GM19397 (cell line): ENCODE data around the gene ABCC11.

ENCODE experiments used
- ATAC-seq: cut with Tn5 transposase; IDR thresholded peaks from one replicate; pipeline ENCODE4 v1.9.1; 2021; ENCODE audit warnings: mild to moderate bottlenecking, moderate library complexity; ENCODE audit not compliant: unreplicated experiment

The ABCC11 gene

DNA sequence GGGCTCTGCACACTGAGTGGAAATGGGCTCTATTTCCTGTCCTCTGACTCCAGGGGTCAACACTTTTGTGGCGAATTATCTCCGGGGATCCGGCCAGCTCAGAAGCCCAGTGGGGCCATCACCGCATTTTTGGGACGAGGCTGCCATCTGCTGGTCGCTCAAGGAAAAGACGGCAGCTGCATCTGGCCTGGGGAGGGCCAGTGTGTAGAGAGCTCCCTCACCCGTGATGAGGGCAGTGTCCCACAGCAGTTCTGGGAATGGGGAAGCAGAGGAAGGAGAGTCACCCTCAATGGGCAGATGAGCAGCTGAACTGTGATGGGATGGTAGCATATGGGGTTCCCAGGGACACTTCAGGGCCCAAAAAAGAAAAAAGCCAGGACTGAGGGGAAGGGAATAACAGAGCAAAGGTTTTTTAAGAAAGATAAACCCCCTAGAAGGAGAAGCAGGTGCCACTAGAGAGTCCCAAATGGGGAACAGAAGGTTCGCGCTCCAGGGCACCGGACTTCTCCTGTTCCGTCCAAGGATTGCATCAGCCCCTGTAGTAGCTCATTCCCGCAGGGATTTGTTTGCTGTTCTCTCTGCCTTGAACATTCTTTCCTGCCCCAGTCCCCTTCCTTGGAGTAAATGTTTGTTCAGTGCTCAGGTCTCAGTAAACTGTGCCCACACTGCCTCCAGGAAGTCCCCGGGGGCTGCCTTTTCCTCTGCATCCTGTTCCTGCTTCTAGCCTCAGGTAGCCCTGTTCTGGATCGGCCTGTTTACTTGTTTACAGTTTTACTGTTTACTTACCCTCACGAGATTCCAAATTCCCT lies 82.2 kb downstream of the ABCC11 start:
- ATAC-seq, result peak; percentile 80

DNA sequence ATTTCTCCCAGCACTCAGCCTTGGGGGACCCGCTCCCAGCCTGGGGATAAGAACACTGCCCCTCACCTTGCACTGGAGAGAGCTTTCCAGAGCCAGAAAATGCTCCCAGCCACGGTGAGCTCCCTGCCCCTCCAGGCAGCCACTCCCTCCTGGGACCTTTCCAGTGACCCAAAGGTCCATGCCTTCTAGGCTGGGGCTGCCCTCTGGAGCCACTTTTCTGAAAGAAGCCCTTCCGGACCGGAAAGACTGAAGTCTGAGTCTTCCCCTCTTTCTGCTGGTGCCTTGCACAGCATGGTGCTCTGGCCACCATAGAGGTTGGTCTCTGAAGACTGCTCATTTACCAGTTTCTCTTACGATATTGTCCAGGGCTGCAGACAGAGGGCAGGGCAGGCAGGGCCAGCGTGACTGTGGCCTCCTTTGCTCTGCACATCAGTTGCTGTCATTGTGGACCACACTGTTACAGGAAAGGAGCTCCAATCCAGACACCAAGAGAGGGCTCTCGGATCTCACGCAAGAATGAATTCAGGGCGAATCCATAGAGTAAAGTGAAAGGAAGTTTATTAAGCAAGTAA lies 84.4 kb downstream of the ABCC11 start:
- ATAC-seq, result no peak

DNA sequence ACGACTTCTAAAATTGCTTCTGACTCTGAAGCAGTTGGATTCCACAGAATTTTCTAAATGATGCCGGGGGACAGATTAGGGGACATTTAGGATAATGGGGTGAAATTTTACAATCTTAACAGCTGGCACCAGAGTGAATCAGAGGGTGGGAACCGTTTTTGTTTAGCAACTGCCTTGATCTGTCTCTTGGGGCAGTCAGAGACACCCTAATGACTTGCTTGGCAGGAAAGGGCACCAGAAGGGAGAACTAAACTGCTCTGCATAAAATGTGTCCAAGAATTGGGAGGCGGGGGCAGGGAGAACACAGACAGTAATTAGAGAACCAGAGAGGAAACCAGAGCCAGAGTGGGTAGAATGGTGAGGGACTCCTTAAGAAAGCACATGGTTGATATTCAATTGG lies 85.4 kb downstream of the ABCC11 start:
- no peak for ATAC-seq

DNA sequence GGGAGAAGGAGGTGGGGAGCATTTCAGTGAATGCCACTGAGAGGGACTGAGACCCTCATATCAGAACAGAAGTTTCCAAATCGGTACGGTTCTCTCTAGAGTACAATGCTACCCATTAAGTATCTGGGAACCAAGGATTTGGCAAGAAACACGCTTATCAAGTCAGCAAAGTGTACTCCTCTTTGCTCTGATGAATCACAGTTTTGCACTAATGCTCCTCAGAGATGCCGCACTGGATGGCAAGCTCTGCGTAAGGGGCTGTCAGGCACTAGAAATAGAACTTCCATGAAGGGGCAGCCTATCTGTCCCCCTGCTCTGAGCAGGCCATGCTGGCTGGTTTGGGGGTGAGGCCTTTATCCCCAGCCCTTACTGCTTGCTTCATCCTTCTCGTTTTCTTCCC lies 86.8 kb downstream of the ABCC11 start:
- no peak for ATAC-seq

DNA sequence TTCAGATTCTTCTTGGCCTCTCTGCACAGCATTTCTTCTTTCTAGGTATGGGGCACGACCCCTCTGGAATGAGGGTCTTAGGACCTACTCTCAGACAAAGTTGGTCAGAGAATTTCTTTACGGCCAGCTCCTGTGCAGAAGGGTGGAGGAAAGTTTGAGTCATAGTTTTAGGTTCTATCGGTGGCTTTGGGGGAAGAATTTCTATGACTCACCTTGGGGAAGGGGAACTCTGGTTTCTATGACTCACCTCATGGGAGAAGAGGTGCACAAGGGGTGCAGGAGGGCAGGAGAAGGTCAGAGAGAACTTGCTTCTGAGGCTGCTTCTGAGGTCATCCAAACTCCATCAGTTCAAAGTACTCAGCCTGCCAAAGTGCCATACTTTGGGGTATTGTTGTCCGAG lies 89.0 kb downstream of the ABCC11 start:
- peak; percentile 61 for ATAC-seq

DNA sequence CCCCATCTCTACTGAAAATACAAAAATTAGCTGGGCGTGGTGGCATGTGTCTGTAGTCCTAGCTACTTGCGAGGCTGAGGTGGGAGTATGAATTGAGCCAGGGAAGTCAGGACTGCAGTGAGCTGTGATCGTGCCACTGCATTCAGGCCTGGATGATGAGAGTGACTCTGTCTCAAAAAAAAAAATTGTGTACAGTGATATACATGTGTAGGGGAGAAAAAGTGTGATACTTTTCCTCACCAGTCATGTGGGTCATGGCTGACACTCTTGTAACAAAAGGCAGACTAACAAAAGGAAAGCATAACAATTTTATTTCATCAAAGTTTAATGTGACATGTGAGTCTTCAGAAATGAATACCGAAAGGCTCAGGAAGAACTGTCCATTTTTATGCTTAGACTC lies 89.5 kb downstream of the ABCC11 start:
- no peak for ATAC-seq

DNA sequence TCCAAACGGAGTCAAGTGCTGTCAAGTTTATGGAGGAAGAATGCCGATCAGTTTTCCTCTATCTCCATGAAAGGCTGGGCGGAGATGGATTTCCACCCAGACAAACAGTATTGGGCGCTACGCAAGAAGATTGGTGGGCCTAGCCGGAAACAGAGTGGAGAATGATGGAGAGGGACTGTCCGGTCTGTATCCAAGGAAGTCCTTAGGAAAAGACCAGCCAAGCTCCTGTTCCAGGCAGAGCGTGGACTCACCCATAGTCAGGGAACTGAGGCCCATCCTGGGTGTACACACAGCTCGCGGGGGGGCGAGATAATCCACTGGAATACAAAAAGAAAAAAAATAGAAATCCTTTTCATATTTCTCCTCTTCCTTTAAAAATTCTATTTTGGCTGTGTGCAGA lies 90.0 kb downstream of the ABCC11 start:
- ATAC-seq, result no peak

DNA sequence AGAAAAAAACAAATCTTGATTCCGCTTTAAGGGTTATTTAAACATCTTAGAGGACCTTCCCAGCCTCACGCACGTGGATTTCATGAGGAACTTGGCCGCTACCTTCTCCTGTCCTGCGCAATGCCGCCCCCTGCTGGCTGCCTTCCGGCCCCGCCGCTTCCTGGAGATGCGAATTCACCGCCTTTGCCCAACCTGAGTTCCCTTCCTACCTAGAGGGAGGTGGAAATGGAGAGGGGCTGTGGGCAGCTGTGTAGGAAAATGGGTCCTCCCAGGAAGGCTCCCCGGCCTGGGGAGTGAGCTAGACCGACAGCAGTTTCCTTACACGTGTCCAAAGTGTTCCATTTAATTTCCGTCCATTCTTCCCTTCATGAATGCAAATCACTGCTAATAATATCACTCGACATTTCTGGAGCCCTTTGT lies 90.5 kb downstream of the ABCC11 start:
- ATAC-seq, result no peak

DNA sequence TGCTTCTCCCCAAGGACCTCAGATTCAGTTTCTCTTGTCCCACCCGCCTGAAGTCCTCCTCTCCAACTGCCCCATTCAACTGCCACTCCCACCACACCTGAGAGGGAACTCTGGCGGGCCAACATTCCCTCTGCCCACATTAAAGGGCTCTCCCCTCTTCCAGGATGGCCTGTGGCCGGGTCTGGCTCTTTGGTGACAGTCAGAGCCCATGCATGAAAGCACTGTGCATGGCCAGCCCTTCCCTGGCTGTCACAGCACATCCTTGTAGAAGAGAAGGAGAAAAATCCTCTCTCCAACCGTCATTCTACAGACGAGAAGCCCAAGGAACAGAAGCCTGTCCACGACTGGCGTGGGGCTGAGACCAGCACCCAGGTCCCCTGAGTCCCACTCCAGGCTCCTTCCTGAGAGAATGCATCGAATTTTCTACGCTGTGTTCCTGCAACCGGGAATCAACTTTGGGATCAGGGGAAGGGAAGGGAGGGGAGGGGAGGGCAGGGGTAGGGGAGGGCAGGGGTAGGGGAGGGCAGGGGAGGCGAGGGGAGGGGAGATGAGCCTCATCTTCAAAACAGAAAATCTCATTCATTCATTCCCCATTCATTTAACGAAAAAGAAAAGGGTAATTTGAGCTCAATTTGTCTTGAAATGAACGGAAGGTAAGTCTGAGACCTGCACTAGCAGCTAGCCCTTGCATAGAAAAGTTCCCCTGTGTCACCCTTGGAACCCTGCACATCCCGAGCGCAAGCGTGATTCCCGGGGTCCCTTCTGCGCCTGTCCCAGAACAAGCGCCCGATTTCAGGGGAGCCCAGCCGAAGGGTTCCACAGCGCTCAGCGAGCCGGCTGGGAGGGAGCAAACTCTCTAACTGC lies 91.2 kb downstream of the ABCC11 start, which contains the start of gene ABCC12:
ABCC12 (minus strand) TSS at position 68 of the 864 bp plus-strand sequence. CDS start 9,569 bp downstream, outside the sequence.
- ATAC-seq, result no peak

DNA sequence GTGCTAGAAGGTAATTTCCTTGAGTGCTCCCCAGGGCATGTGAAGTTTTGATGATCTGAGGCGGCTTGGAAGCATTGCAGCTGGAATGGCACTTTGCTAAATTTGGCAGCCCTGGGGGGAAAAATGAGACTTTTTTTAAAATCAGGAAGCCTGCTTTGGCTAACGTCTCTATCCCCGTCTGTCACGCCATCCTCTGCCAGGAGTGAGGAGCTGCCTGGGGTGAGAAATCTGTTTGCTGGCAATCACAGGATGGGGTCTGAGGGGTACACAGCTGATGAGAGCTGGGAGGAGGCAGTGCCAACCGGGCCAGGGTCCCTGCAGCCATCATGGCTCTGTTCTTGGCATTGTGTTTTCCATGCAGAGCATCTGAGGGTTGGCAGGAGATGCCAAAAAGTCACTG lies 93.6 kb downstream of the ABCC11 start:
- no peak for ATAC-seq

DNA sequence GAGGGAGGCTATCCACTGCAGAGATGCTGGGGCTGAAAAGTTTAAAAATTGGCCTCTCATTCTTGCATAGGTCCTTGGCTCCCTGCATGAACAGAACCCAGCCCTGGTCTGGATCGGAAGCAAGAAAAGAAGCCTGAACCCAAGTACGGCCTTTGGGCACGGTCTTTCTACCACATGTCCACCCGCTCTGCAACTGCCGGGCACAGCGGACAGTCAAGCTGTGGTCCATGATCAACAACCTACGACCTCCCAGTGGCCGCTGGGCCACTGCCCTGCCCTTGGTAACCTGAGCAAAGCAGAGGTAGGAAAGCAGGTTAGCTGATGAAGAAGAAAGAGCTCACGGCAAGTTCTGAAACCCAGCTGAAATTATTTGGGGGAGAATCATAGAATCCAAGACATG lies 95.1 kb downstream of the ABCC11 start:
- no peak for ATAC-seq

DNA sequence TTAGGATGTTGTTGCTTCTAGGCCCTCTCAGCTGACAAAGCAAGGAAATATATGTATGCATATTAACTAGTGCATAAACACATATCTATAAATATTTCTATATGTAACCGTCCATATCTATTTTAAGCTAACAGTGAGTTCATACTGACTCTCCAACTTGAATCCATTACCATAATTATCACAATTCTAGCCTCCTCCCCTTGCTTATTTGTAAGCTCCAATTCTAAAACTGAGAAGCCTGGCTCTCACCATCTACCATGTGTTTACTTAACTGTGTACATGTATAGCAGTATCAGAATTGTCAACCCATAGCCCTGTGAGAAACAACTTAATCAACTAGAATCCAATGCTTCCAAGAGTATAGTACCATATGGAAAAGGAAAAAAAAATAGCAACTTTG lies 96.6 kb downstream of the ABCC11 start:
- no peak for ATAC-seq

DNA sequence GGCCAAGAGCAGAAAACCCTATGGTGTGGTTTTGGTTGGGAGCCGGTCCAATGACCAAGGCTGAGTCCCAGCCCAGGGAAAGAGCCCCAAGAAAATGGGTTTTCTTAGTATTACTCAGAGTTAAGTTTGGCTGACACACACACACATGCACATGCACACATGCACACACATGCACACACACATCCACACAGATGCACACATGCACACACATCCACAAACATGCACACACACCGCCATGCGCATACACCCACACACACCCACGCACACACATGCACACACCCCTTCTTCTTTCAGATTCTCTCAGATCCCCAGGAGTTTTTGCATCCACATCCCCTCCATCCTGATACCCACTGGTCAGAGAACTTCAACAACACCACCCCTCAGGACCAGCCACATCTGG lies 100.6 kb downstream of the ABCC11 start:
- ATAC-seq, result no peak

DNA sequence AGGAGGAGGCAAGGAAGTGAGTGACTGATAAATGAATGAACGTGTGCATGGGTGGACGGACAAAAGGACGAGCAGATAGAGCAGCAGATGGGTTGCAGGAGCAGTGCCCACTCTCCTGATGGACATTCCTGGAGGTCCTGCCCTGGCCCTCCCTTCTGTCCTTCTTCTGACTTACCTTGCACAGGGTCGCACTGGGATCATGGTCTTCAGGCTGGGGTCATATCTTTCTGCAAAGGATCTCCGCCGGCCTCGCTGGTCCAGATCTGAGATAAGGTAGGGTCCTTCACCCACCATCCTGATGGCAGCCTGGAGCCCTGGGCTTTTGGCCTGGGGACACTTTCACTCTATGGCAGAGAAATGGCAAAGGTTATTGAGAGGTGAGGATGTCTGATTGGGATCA lies 101.2 kb downstream of the ABCC11 start:
- ATAC-seq, result no peak

DNA sequence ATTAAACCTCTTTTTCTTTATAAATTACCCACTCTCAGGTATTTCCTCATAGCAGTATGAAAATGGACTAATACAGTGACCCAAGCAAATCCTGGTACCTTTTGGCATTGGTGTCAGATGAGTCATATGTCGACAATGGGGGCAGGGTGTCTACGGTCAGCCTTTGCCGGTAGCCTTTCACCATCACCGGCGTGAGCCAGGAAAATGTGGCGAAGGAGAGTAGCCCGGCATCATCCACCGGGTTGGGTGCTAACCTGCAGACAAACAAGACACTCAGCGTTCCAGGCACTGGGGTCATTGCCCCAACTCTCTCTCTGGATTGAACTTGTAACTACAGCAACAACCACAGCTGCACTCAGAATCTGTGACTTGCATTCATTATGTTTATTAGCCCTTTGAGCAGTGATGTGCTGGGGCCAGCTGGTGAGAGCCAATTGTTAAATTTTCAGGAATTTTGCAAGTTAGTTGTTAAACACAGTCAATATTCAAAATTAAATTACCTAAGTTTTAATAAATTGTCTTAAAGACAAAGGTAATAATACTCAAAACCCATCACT lies 103.4 kb downstream of the ABCC11 start:
- ATAC-seq, result no peak

DNA sequence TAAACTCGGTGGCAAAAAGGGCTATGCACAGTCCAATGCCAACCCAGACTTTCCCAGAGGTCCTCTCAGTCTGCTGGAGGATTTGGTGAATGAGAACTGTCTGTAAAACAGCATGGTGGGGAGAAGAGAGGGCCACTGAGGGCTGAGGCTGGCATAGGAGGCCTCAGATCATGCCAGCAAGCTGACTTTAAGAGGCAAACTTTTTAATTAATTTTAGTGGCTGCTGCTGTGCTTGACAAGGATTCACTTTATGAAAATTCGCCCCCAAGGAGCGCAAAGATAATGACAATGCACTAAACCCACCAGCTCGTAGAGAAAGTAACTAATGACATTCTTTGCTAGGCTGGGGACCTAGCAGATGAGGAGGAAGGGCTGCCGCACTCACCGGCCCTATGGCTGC lies 106.5 kb downstream of the ABCC11 start:
- no peak for ATAC-seq

DNA sequence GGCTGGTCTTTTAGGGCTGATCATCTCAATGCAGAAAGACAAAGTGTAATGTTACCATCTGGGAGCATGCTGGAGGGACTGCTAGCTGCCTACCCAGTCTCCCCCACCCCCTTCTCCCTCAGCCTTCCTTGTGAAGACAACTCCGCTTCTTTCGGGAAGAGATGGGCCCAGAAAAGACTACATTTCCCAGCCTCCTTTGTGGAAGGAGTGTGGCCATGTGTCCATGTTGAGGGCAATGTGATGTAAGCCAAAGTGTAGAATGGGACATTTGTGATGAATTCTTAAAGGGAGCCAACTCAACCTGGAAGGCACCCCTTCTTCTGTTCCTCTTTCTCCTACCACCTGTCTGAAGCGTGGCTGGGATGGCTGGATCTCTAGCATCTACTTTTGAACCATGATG lies 107.8 kb downstream of the ABCC11 start:
- ATAC-seq, result no peak

DNA sequence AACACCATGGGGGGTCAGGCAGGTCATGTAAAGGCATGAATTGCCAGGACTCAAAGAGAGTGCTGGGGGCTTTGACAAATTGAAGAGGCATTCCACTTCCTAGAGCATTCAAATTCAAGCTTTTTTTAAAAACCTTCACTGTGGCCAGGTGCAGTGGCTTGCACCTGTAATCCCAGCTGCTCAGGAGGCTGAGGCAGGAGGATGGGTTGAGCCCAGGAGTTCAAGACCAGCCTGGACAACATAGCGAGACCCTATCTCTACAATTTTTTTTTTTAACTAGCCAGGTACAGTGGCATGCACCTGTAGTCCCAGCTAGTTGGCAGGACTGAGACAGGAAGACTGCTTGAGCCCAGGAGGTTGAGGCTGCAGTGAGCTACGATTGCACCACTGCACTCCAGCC lies 108.8 kb downstream of the ABCC11 start:
- ATAC-seq, result no peak

DNA sequence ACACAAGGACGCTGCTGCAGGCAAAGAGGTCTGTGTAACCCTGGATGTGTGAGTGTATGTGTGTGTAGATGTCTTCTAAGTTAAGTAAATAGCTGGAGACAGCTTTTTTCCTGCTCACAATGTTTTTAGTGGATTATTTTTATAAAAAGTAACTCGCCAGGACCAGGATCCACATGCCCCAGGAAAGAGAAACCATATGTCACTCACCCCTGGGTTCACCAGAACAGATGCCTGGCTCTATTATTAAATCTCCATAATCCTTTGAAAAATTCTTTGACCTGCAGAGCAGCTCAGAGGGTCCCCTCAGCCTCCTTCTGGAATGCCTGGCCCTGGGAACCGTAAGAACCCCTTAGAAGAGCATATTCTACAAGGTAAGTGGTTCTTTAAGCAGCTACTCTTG lies 109.5 kb downstream of the ABCC11 start:
- no peak for ATAC-seq

DNA sequence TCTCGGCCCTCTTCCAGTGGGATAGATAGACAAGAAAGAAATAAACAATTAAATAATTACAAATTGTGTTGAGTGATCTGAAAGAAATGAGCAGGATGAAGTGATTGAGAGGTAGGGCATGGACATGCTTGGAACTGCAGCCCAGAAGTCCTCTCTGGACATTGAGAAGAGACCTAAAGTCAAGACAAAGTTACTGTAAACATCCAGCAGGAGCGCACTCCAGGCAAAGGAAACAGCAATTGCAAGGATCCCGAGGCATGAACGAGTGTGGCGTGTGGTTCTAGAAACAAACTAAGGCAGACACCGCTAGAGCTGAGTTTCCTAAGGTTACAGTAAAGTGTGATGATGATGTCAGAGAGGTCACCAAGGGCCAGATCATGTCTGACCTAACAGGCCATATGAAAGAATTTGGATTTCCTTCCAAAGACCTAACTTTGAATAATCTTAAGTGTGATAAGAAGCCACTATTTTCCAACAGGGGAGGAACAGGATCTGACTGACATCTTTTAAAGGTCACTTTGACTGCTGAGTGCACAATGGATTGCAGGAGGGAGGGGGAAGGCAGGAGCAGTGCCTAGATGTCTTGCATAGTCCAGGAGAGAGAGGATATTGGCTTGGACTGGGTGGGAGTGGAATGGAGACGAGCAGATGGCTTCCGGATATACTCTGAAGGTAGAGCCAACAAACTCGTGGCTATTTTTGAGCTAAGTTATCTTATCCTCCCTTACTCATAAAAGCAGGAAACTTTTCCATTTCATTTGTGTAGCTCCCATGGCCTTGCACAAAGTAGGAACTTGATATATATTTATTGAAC lies 110.6 kb downstream of the ABCC11 start:
- no peak for ATAC-seq
